GM18951 (cell line): Measurements from ENCODE around the gene DPY30.

ENCODE experiments used
- POLR2A ChIP-seq: IDR thresholded peaks from 4 replicates; pipeline ENCODE4 v1.6.1; 2011; ENCODE audit warnings: mild to moderate bottlenecking; ENCODE audit not compliant: insufficient read length, insufficient read depth; ENCODE audit errors: extremely low read depth
- in situ Hi-C: fragments of 300-500 bp; cut with MboI; formaldehyde crosslinking; loops from one replicate; pipeline ENCODE4 v1.12.0; 2022; ENCODE audit warnings: low sequenced_read_pairs, mixed read lengths, inconsistent platforms; ENCODE audit not compliant: unreplicated experiment

The DPY30 gene

GRCh38 chr2:31979018-31979417, 60.6 kb downstream of the DPY30 start:
- no peak for TF ChIP-seq POLR2A
- in situ Hi-C loops = no loop called here

GRCh38 chr2:31978436-31978835, 61.2 kb downstream of the DPY30 start:
- no peak for TF ChIP-seq POLR2A
- in situ Hi-C loops = no loop called here
